ENCODE measurements around the gene GCNA. TPM values are rescaled to one million over a fixed set of nuclear protein-coding genes. Genes with fewer than 3 reads are reported as not detected.

GCNA gene
- total RNA-seq, 2 donors from 2014 or later: 2.1 to 2.3 TPM

DNA sequence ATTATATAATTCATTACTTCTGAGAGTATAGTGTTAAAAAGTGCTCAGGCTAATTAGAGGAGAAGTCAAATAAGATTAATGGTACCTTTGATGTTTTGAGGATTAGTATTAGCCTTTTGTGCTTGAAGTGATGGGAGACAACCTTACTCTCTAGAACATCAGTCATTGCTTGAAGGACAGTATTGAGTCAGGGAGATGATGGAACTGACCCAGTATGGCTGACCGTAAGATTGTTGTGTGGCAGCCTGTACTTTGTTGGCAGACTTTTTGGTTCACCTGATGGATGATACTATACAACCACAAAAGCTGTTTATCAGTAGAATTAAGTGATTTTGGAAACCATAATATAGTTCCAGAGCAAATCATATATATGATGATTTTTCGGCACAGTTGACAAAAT is 35.4 kb upstream of the GCNA start:
- no CpG with 5 or more reads among the region's 2 CpGs for WGBS, 2 experiments (ENCODE audit: insufficient coverage in 1 of 2, insufficient read length in 1 of 2)
- TF ChIP-seq, protein P1, sequence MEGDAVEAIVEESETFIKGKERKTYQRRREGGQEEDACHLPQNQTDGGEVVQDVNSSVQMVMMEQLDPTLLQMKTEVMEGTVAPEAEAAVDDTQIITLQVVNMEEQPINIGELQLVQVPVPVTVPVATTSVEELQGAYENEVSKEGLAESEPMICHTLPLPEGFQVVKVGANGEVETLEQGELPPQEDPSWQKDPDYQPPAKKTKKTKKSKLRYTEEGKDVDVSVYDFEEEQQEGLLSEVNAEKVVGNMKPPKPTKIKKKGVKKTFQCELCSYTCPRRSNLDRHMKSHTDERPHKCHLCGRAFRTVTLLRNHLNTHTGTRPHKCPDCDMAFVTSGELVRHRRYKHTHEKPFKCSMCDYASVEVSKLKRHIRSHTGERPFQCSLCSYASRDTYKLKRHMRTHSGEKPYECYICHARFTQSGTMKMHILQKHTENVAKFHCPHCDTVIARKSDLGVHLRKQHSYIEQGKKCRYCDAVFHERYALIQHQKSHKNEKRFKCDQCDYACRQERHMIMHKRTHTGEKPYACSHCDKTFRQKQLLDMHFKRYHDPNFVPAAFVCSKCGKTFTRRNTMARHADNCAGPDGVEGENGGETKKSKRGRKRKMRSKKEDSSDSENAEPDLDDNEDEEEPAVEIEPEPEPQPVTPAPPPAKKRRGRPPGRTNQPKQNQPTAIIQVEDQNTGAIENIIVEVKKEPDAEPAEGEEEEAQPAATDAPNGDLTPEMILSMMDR (conservative IDR thresholded peaks at IDR 0.05): no peak
- no peak overlapping the region for H3K9ac ChIP-seq (ENCODE audit: extremely low read depth, low read length, poor library complexity, severe bottlenecking)
- peaks cover 74% of the 10 kb centered on the region for H3K36me3 ChIP-seq (ENCODE audit: control insufficient read depth, insufficient read depth, low read length)
- no peak overlapping the region for H3K4me3 ChIP-seq (ENCODE audit: low read length)
- Mint-ChIP-seq H3K36me3 (ENCODE audit: low read depth) (peaks cover 45% of the 10 kb centered on the region), H3K27ac (no peak overlapping the region), H3K4me3 (no peak overlapping the region), H3K4me1 (peaks cover 9% of the 10 kb centered on the region), H3K9me3 (peaks cover 45% of the 10 kb centered on the region), H3K27me3 (ENCODE audit: insufficient read depth) (no peaks in the 10 kb centered on the region)
- no peaks in the 10 kb centered on the region for H3K27me3 ChIP-seq (ENCODE audit: control insufficient read depth, insufficient read depth, low read length, poor library complexity, severe bottlenecking)
- DNase-seq: no peak
- no peaks in the 10 kb centered on the region for H3K4me1 ChIP-seq (ENCODE audit: control insufficient read depth, insufficient read depth, low read length)
- H3K27ac ChIP-seq (ENCODE audit: low read depth, low read length): no peak overlapping the region
- H3K9me3 ChIP-seq (ENCODE audit: control insufficient read depth, low read length): no peaks in the 10 kb centered on the region

DNA sequence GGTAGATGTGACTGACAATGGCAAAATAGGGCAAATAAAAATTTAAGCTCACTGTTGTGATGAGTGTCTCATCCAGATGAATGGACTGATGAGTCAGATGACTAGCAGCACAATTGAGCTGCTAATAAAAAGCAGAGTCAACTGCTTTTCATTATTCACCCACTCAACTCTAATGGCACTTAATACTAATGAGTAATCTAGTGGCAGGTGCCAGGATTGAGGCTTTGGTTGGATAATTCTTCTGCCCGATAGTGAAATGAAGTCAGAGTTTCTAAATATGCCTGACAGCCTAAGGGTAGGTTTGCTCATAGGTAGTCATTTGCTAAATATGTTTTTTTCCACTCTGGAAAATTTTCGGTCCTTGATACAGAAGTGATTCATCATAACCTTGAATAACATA is 34.9 kb upstream of the GCNA start:
- WGBS, 2 experiments (ENCODE audit: insufficient coverage in 1 of 2, insufficient read length in 1 of 2): 100% methylated on average over 1 of the region's 2 CpGs; no CpG with 5 or more reads in 1 of the 2 experiments
- Mint-ChIP-seq H3K36me3 (ENCODE audit: low read depth) (peaks cover 48% of the 10 kb centered on the region), H3K27me3 (ENCODE audit: insufficient read depth) (no peaks in the 10 kb centered on the region), H3K9me3 (peaks cover 50% of the 10 kb centered on the region), H3K27ac (no peak overlapping the region), H3K4me3 (no peak overlapping the region), H3K4me1 (peaks cover 9% of the 10 kb centered on the region)
- H3K4me1 ChIP-seq (ENCODE audit: control insufficient read depth, insufficient read depth, low read length): no peaks in the 10 kb centered on the region
- H3K9me3 ChIP-seq (ENCODE audit: control insufficient read depth, low read length): no peaks in the 10 kb centered on the region
- no peaks in the 10 kb centered on the region for H3K27me3 ChIP-seq (ENCODE audit: control insufficient read depth, insufficient read depth, low read length, poor library complexity, severe bottlenecking)
- H3K4me3 ChIP-seq (ENCODE audit: low read length): no peak overlapping the region
- TF ChIP-seq, protein P1 (conservative IDR thresholded peaks at IDR 0.05): no peak
- H3K36me3 ChIP-seq (ENCODE audit: control insufficient read depth, insufficient read depth, low read length): peaks cover 75% of the 10 kb centered on the region
- no peak for DNase-seq
- H3K27ac ChIP-seq (ENCODE audit: low read depth, low read length): no peak overlapping the region
- no peak overlapping the region for H3K9ac ChIP-seq (ENCODE audit: extremely low read depth, low read length, poor library complexity, severe bottlenecking)

DNA sequence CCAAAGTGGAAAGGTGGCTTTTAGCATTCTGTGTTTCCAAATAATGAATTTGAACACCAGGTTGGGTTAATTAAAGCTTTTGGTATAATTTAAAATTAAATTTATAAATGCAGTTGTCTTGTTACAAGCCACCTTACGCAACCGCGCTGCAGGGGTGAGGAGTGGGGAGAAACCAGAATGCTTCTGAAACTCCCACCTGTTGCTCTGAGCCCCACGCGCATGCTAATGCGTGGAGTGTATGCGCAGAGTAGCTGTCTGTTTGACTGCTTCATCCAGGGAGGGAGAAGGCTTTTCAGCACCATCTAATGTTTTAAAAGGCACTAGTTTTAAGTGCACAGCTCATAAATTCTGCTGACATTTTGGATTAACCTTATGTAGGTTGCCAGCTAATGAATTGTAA is 32.9 kb upstream of the GCNA start:
- no peak overlapping the region for H3K27ac ChIP-seq (ENCODE audit: low read depth, low read length)
- TF ChIP-seq, protein P1 (conservative IDR thresholded peaks at IDR 0.05): no peak
- DNase-seq: no peak
- Mint-ChIP-seq H3K4me3 (no peak overlapping the region), H3K27me3 (ENCODE audit: insufficient read depth) (no peaks in the 10 kb centered on the region), H3K4me1 (peaks cover 4% of the 10 kb centered on the region), H3K27ac (no peak overlapping the region), H3K9me3 (peaks cover 48% of the 10 kb centered on the region), H3K36me3 (ENCODE audit: low read depth) (peaks cover 46% of the 10 kb centered on the region)
- WGBS, 2 experiments (ENCODE audit: insufficient coverage in 1 of 2, insufficient read length in 1 of 2): 97 to 100% methylated on average over 3 to 7 of the region's 7 CpGs
- H3K9me3 ChIP-seq (ENCODE audit: control insufficient read depth, low read length): no peaks in the 10 kb centered on the region
- no peaks in the 10 kb centered on the region for H3K27me3 ChIP-seq (ENCODE audit: control insufficient read depth, insufficient read depth, low read length, poor library complexity, severe bottlenecking)
- H3K4me3 ChIP-seq (ENCODE audit: low read length): no peak overlapping the region
- H3K4me1 ChIP-seq (ENCODE audit: control insufficient read depth, insufficient read depth, low read length): no peaks in the 10 kb centered on the region
- H3K36me3 ChIP-seq (ENCODE audit: control insufficient read depth, insufficient read depth, low read length): peaks cover 64% of the 10 kb centered on the region
- H3K9ac ChIP-seq (ENCODE audit: extremely low read depth, low read length, poor library complexity, severe bottlenecking): no peak overlapping the region

Measured in endodermal cell (in vitro differentiated cells).